ENCODE data around the gene EGF. TPM values are rescaled to one million over a fixed set of nuclear protein-coding genes. Genes with fewer than 3 reads are reported as not detected.
"Not testable (repeated sequence)": the region's sequence is repeated elsewhere in the genome, so short reads cannot be mapped to it uniquely, and the experiment has no call there.

EGF gene
- total RNA-seq: 11.7 TPM
- long read RNA-seq, partial matches to known transcripts: 2 of 7 reads
- long read RNA-seq, other reads (novel, unspliced or antisense): 5 of 7 reads

DNA sequence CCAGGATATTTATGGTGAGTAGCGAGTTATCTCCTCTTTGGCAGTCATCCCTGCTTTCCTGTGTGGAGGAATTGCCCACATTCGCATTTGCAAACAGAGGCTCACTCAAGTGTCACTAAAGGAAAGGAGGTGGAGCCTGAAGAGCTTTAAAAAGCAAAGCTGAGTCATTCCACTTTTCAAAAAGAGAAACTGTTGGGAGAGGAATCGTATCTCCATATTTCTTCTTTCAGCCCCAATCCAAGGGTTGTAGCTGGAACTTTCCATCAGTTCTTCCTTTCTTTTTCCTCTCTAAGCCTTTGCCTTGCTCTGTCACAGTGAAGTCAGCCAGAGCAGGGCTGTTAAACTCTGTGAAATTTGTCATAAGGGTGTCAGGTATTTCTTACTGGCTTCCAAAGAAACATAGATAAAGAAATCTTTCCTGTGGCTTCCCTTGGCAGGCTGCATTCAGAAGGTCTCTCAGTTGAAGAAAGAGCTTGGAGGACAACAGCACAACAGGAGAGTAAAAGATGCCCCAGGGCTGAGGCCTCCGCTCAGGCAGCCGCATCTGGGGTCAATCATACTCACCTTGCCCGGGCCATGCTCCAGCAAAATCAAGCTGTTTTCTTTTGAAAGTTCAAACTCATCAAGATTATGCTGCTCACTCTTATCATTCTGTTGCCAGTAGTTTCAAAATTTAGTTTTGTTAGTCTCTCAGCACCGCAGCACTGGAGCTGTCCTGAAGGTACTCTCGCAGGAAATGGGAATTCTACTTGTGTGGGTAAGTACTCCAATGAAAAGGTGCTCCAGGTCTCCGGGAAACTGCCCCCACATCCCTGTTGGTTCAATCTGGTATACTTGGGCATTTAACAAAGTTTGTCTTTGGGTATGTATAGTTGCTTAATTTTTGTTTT lies at the start of gene EGF:
TSS of gene EGF (plus strand) at position 178 of the 890 bp plus-strand sequence. CDS start at position 631, 453 bp downstream.
- intact Hi-C loops (cut with DNase I): no loop called here
- no peak for DNase-seq (ENCODE audit: low spot score)

DNA sequence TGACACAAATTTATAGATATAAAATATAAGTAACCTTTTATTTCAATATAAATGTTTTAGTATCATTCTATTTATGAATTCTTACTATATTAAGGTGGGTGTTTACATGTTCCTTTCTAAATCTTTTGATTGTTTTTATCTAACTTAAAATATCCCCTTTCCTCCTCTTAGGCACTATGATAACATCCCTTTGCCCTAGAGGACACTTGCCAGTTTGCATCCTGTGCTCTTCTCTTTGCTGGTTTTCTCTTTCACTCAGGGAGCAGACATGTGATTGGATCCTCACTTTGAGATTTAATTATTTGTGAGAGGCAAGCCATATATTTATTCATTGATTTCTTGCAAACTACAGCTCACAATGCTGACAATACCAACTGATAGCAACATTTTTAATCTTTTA lies 48.5 kb upstream of the EGF start:
- no peak for DNase-seq (ENCODE audit: low spot score)
- intact Hi-C loops (cut with DNase I): no loop called here

DNA sequence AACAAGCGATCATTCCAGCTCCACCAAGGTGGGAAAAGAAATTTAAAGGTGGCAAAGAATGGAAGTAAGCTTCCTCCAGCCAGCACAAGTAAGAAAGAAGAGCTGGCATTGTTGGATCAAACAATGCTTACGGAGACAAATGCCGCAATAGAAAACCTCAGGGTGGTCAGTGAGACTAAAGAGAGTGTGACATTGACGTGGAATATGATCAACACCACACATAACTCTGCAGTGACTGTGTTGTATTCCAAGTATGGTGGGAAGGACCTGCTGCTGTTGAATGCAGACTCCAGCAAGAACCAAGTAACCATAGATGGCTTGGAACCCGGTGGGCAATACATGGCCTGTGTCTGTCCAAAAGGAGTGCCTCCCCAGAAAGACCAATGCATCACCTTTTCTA lies 42.6 kb upstream of the EGF start:
- intact Hi-C loops (cut with DNase I): no loop called here
- no peak for DNase-seq (ENCODE audit: low spot score)

DNA sequence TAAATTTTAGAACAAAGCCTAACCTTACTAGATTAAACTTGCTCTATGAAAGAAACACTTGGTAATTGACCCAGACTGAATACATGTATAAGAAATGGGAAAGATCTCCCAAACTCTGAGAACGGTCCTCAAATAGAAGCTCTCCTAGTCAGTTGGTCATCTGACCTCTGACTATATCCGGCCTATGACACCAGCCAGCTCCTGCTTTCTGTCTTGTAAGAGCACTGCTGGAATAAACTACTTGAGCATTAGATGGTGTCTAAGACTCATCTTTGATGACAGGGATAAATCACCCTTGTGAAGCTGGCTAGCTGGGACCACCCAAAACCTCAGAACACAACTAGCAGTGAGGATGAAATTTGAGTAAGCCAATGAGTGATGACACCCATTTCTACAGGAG lies 40.6 kb upstream of the EGF start:
- intact Hi-C loops (cut with DNase I): no loop called here

DNA sequence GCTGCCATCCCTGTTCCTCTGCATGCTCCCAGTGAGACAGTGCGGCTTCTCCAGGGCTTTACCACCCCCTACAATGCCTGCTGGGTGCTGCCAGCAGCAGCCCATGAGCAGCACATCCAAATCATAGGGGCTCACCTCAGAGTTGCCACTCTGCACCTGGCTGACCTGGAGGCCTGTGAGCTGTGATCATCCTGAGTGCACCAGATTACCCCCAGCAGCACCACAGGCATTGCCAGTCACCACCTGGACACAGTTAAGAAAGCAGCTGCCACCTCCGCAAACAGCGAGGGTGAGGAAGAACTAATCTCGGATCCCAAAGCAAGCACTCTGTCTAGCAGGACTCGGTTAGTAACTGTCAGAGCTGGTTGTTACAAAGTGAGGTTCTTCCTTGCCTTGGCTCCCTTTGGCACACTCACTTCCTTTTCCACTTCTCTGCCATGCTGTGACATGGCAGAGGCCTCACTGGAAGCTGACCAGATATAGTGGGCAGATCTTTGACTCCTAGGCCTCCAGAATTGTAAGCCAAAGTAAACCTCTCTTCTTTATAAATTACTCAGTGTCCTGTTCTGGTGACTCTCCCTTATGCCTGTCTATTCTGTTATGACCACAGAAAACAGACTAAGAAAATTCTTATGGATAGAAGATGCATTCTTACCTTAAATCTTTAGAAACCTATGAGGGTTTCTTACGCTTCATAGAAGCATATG lies 39.6 kb upstream of the EGF start:
- intact Hi-C loops (cut with DNase I): no loop called here
- DNase-seq (ENCODE audit: low spot score): no peak

More for the DNA sequence above, 40.6 kb upstream of the EGF start:
- no peak for DNase-seq (ENCODE audit: low spot score)

DNA sequence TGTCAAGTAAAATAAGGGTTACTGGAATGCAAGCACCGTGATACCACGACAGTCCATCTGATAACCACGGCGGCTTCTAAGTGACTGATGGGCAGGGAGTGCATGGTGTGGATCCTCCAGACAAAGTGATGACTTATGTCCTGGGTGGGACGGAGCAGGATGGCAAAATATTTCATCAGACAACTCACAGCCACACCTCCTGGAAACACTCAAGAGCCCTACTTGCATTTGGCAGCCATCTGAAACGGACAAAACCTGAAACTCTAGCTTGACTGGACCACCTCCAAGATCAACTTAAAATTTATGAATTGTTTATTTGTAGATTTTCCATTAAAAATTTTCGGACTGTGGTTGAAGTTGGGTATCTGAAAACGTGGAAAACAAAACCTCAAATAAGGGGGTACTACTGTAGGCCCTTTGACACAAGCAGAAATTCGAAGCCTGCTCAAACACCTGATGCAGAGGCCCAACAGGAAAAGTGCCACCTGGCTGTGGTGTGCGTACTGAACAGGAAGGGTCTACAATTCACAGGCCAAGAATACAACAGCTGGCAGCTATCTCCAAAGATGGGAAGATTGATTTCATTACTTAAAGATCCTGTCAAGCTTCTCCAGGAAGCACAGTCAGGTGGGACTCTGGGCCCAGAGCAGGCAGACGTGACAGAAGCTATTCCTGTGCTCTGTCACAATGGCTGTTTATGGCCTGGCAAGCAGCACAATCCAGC lies 38.7 kb upstream of the EGF start:
- intact Hi-C loops (cut with DNase I): no loop called here
- DNase-seq (ENCODE audit: low spot score): no peak

DNA sequence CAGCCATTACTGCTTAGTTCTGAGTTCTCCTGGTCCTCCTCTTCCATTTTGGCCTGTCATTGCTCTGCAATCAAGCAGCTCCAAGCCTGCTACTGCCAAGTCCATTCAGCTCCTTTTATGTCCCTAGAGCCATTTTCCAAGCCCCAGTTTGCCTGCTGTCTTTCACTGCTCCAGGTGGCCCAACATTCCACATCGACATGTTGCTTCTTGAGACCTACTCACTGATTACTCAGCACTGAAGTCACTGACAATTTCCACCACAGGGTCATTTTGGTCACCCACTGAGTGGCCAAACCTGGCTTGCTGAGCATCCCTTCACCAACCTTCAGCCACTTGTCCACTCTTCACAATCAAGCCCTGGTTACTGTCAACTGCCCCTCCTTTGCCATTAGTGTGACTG lies 37.6 kb upstream of the EGF start:
- intact Hi-C loops (cut with DNase I): no loop called here
- DNase-seq (ENCODE audit: low spot score): no peak

DNA sequence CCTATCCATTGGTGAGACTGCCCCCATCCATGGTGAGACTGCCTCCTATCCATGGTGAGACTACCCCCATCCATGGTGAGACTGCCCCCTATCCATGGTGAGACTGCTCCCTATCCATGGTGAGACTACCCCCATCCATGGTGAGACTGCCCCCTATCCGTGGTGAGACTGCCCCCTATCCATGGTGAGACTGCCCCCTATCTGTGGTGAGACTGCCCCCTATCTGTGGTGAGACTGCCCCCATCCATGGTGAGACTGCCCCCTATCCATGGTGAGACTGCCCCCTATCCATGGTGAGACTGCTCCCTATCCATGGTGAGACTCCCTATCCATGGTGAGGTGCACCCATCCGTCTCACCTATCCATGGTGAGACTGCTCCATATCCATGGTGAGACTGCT lies 37.1 kb upstream of the EGF start:
- intact Hi-C loops (cut with DNase I); DNase-seq (ENCODE audit: low spot score): not testable (repeated sequence)

DNA sequence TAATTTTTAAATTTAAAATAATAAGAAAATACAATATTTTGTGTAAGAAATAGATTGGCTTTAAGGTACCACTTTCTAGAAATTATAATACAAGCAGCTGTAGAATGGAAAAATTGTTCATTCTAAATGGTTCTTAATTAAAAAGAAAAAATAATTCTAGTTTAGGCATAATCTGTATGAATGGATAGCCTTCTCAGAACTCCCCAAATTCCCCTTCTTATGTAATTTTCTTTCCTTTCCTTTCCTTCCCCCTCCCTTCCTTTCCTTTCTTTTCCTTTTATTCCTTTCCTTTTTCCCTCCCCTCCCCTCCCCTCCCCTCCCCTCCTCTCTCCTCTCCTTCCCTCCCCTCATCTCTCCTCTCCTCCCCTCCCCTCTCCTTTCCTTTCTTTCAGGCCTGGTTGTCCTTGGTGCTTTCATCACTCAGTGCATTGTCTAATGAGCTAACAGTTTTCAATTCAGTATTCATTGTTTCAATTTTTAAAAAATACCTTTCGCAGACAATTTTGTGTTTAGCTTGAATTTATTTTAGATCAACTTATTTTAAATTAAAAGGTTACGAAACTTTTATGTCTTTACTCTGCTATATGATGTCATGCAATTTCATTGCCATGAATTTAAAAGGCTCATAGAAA lies 35.9 kb upstream of the EGF start:
- DNase-seq (ENCODE audit: low spot score): no peak
- intact Hi-C loops (cut with DNase I): no loop called here

DNA sequence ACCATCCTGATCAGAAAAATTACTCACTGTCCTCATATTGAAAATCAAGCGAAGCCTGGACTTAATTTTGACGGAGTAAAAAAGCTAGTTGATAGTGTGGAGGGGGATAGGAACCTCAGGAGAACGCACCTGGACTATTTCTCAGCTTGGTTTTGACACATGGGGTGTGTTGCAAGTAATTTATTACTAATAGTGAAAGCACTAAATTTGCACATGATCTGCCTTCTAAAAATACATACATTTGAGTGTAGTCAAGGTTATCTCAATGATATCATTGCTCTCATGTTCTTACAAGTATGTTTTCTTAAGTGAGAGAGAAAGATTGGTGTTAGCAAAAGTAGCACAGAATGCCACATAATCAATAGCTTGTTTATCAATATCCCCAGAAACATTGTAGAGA lies 35.3 kb upstream of the EGF start:
- DNase-seq (ENCODE audit: low spot score): no peak
- intact Hi-C loops (cut with DNase I): no loop called here

DNA sequence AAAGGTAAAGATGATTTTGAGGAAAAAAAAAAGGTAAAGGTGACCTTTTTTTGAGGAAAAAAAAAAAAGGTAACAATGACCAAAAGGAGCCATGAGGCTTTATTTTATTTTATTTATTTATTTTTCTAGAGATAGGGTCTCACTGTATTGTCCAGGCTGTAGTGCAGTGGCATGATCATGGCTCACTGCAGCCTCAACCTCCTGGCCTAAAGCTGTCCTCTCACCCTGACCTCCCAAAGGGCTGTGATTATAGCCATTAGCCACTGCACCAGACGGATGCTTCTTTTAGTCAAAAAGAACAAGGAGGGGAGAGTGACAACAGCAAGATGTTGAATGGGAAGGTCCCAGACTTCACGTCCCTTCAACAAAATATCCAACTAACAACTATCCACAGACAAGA lies 34.3 kb upstream of the EGF start:
- intact Hi-C loops (cut with DNase I): no loop called here
- no peak for DNase-seq (ENCODE audit: low spot score)

DNA sequence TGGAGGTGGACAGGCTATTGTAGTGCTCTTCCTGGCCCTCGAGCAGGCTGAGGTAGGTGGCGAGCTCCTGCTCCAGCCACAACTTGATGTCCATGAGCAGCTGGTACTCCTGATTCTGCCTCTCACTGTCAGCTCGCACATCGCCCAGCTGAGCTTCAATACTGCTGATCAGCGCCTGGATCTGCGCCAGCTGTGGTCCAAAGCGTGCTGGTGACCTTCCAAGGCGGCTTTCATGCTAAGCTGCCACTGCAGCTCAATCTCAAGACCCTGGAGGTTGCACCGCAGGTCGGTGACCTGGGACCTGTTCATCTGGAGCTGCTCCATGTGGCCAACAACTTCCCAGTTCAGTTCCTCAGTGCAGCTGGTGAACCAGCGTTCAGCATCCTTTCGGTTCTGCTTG lies 33.6 kb upstream of the EGF start:
- no peak for DNase-seq (ENCODE audit: low spot score)
- intact Hi-C loops (cut with DNase I): no loop called here

DNA sequence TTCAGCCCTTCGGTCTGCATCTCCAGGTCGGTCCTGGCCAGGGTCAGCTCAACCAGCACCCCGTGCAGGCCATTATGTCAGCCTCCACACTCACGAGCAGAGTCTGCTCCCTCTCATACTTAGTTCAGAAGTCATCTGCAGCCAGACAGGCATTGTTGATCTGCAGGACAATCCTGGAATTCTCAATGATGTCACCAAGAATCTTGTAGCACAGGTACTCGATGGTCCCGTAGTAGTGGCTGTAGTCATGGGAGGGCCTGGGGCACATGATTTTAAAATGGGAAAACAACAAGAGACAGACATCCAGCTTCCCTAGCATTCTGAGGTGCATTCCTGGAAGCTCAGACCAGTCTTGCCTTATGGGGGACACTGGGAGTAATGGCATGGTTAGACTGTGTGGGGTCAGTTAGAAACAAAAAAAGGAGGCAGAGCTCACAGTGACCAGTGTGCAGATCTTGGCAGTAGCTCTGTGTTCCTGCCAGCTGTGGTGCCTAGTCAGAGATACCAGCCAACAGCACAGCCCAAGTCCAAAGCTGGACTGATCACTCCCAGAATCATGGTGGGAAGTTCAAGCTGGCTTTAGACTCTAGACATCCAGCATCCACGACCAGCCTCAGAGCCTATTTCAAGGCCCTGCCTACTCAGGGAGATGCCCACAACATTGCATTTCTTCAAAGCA lies 32.9 kb upstream of the EGF start:
- intact Hi-C loops (cut with DNase I): no loop called here
- no peak for DNase-seq (ENCODE audit: low spot score)

DNA sequence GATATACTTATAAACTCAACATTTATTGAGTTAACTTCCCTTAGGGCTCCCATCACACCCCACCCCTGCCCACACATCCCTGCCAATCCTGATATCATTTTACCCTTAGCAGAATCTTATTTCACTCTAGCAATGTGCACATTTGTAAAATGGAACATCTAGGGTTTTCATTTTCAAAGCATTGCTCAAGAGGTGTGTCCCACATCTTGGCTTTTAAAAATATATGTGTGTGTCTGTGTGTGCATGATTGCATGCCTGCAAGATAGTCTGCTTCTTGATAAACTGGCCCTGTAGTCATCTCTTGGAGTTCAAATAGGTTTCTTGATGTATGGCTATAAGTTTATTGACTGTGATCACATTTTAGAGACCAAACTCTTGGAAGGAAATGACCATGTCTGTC lies 26.4 kb upstream of the EGF start:
- intact Hi-C loops (cut with DNase I): no loop called here
- no peak for DNase-seq (ENCODE audit: low spot score)

DNA sequence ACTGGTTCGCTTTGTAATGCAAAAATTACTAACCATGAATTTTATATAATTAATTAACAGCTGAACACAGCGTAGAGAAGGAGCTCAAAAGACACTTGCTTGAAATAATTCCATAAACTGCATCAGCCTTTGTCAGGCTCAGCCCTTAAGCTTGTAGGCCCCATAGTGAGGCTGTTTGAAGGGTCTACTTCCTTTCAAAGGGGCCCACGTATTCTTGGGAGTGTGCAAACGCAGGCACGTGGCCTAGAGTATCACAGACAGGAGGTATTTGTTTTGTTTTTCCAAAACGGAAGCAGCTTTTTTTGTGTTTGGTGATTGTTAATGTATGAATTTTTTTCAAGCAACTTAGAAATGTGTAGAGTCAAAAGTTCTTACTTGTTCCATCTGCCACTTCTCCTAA lies 25.6 kb upstream of the EGF start:
- DNase-seq (ENCODE audit: low spot score): no peak
- intact Hi-C loops (cut with DNase I): no loop called here

DNA sequence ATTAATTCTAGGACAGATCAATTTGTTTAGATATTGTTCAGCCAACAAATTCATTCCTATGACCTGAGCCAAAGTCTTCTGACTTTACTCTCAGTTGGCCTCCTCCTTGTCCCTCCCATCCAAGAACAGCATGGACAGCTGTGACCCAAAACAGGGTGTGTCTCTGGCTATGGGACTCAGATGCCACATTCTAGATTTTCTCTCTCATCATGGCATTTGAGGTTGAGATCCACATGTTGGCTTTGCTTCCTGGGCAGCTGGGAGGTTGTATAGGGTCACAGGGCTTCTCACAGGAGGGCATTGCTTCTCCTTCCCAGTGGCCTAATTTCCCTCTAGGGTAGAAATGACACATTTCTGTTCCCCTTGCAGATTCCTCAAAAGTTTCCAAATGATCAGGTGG lies 22.6 kb upstream of the EGF start:
- no peak for DNase-seq (ENCODE audit: low spot score)
- intact Hi-C loops (cut with DNase I): no loop called here

DNA sequence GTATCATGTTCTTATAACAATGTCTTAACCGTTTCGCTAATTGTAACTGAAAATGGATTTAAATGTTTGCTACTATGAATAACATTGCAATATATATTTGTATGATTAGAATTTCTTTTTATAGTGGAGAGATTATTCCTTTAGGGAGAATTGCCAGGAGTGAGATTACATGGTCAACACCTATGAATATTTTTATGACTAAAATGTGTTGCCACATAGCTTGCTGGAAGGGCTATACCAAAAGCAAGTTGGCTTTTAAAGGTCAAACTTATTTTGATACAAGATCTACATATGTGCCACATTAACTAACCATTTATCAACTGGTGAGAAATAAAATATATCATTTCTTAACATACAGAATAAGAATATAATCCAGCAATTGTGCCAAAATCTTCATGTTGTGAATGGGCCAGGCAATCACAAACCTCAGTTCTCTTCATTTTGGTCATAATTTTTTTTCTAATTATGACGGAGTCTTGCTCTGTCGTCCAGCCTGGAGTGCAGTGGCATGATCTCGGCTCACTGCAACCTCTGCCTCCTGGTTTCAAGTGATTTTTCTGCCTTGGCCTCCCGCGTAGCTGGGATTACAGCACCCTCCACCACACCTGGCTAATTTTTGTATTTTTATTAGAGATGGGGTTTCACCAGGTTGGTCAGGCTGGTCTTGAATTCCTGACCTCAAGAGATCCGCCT lies 10.0 kb upstream of the EGF start:
- intact Hi-C loops (cut with DNase I): no loop called here
- no peak for DNase-seq (ENCODE audit: low spot score)

DNA sequence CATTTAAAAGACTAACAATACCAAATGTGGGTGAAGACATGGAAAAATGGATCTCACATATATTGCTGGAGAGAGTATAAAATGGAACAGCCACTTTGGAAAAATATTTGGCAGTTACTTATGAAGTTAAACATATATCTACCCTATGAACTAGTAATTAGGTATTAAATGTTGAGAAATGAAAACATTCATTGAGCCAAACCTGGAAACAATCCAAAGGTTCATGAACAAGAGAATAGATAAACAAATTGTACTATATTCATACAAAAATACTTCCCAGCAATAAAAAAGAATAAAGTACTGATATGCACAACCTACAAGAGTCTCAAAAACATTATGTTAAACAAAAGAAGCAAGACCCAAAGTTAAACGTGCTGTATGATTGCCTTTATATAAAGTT lies 4.0 kb upstream of the EGF start:
- DNase-seq (ENCODE audit: low spot score): no peak
- intact Hi-C loops (cut with DNase I): no loop called here

DNA sequence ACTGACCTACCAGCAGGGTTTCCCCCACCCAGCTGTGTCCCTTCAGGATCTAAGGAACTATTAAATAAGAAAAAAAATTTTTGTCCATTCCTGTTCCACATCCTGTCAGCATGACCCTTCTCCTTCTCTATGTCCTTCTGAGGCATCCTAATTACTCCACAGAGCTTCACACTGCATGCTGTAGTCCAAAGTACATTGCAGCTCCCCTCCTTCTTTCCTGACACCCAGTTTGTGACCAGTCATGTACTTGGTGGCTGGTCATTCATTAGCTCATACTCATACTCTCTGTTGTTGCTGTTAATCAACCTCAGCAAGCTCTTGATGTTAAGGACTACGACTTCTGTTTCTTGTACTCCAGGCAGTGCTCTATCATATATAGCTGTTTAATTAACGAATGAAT lies 2.4 kb upstream of the EGF start:
- DNase-seq (ENCODE audit: low spot score): no peak
- intact Hi-C loops (cut with DNase I): no loop called here
